Colon (tissue), 2 donors: ENCODE results near the gene CCM2.
"Not testable (repeated sequence)": the region's sequence is repeated elsewhere in the genome, so short reads cannot be mapped to it uniquely, and the experiment has no call there.

Experiments used
- FAIRE-seq: peaks from 2 replicates; lab custom pipeline; 2012; peaks lifted over from hg19 to GRCh38; lab: Jason Lieb, UNC
- donor health status: control.
- donor health status: control.

CCM2 gene

DNA sequence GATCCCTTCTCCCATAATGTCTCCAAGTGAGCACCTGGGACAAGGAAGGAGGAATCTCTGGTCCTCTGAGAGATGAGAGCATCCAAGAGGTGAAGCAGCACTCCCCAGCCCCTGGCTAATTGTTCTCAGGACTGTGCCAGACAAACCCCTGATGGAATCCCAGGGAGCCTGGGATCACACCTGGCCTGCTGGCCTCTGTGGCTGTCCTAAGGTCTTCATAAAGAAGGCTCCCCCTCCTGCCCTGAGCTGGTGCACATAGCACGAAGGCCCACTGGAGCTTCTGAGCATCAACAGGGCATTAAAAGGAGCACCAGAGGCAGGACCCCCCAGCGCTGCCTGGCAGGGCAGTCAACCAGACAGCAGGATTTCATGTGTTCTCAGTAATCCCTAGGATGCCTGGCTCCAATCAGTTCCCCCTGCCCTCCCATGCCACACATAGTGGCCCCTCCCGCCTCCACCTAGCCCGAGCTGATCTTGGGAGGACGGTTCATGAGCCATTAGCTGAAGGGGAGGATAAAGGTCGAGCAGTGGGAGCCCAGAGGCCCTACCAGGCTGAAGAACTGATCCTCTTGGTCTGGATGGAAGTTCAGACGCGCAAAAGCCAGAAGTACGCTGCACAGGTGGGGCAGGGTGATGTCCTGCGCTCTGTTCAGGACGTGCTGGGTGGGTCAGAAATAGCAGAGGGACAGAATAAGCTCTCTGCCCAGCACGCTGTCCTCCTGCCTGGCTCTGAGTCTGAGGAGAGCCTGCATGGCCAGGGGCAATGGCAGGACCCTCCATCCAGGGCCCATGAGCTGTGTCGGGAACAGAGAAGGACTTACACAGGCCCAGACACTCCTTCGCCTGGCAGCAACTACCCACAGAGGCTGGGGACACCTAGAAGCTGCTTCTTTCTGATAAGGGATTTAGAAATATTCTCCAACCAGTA is 103.0 kb downstream of the CCM2 start:
- no peak for FAIRE-seq

DNA sequence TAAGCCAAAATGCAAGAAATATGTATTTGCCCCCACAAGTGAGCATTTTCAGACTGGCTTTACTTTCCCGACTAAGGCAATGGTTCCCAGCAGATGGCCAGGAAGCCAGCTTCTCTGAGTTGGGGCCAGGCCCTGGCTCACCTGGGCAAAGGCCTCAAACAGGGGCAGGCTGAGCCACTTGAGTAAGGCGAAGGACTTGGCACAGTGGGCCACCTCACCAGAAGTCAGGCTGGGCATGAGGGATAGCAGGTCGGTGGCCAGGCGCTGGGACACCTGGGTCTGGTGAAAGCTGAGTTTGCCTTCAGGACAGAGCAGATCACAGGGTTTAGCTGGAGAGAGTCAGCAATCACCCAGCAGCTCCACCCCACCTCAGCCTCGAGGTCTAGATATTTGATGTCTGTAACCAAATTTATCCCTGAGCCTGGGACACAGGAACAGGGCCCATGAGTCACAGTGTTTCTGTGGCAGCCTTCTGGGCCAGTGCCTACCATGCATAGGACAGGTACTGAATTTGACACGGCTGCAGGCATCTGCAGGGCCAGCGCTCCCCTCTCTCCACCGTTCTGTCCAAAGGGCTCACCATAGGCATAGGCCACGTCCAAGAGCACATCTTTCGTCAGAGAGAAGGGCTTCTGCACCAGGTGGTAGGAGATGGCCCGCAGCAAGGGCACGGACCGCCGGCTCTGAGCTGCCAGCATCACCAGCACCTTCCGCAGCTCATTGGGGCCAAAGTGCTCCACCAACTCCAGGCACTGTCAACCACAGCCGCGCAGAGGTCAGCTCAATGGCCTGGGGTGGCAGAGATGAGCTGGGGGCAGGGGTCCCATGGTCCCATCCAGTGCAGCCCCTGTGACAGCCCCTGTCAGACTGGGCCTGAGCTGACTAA is 104.2 kb downstream of the CCM2 start:
- FAIRE-seq: no peak

GRCh38 chr7:45104844-45105587 is 105.0 kb downstream of the CCM2 start:
- no peak for FAIRE-seq

GRCh38 chr7:45105588-45106188 is 105.7 kb downstream of the CCM2 start:
- FAIRE-seq: no peak

DNA sequence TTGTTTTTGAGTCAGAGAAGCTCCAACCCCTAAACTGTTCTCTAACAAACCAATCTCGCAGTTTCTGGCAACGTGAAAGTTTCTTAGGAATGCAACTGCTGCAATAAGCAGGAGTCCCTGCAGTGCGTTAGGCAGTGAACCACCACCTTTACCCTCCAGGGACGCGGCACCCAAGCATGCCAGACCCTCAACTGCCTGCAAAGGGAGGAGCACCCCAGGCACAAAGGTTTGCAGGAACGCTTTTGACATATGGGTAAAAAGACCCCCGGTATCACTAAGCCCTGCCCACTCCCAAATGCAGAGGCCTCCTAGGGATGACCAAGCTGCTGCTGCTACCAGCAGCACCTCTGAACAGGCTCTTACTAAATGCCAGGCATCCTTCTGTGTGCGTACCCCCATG is 106.8 kb downstream of the CCM2 start:
- FAIRE-seq: no peak

GRCh38 chr7:45107356-45107755 is 107.4 kb downstream of the CCM2 start:
- FAIRE-seq: no peak

GRCh38 chr7:45108863-45109262 is 108.9 kb downstream of the CCM2 start:
- FAIRE-seq: no peak

- FAIRE-seq: no peak
These were observed 111.6 kb downstream of the CCM2 start, which contains the start of gene TBRG4 for GRCh38 chr7:45111298-45112223. TSS of gene TBRG4 (minus strand) at chr7:45111697. CDS start at chr7:45109237, 2,460 bp downstream.

DNA sequence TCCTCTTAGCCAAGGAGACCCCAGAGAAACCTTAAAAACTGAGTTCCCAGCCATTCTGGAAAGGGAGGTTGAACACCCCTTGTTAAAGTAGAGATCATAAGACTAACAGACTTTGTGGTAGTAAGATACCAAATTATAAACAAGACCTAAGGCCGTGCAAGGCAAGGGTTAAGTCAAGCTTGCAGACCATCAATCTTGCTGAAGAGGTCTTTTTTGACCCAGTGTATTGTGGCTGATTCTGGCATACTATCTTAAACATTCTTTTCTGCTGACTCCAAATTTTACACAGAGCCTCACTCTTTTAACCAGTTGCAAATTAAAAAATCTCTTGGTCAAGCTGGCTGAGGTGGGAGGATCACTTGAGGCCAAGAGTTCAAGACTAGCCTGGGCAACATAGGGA is 112.6 kb downstream of the CCM2 start:
- no peak for FAIRE-seq

DNA sequence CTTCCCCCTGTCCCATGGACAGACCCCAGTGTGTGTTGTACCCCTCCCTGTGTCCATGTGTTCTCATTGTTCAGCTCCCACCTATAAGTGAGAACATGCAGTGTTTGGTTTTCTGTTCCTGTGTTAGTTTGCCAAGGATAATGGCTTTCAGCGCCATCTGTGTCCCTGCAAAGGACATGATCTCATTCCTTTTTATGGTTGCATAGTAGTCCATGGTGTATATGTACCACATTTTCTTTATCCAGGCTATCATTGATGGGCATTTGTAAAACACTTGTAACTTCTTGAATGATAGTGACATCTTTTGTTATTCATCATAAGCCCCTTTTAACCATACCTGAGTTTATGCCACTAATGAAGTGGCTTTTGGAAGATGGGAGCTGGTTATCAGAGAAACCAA is 114.3 kb downstream of the CCM2 start:
- not testable (repeated sequence) for FAIRE-seq

- FAIRE-seq: no peak
These were observed 114.9 kb downstream of the CCM2 start for GRCh38 chr7:45114926-45115325.

- no peak for FAIRE-seq
These were observed 116.0 kb downstream of the CCM2 start for GRCh38 chr7:45116048-45116447.

- no peak for FAIRE-seq
These were observed 117.6 kb downstream of the CCM2 start for GRCh38 chr7:45117582-45117981.

GRCh38 chr7:45118292-45118691 is 118.3 kb downstream of the CCM2 start:
- FAIRE-seq: no peak

GRCh38 chr7:45118889-45119331 is 118.9 kb downstream of the CCM2 start:
- no peak for FAIRE-seq

DNA sequence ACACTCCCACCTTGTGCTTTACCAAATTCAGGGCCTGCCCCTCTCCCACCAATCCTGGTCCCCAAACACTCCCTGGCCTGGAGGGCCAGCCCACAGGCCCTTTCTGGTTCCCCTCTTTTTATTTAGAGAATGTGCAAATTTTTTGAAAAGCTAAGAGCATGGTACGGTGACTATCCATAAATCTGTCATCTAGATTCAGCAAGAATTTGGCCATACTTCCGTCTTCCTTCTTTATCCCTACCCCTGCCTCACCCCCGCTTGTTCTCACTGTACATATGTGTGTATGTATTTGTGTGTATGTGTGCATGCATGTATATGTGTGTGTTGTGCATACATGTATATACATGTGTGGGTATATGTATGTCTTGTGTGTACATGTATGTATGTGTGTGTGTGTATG is 119.5 kb downstream of the CCM2 start:
- FAIRE-seq: no peak

- no peak for FAIRE-seq
These were observed 123.2 kb downstream of the CCM2 start for GRCh38 chr7:45122975-45123860.

DNA sequence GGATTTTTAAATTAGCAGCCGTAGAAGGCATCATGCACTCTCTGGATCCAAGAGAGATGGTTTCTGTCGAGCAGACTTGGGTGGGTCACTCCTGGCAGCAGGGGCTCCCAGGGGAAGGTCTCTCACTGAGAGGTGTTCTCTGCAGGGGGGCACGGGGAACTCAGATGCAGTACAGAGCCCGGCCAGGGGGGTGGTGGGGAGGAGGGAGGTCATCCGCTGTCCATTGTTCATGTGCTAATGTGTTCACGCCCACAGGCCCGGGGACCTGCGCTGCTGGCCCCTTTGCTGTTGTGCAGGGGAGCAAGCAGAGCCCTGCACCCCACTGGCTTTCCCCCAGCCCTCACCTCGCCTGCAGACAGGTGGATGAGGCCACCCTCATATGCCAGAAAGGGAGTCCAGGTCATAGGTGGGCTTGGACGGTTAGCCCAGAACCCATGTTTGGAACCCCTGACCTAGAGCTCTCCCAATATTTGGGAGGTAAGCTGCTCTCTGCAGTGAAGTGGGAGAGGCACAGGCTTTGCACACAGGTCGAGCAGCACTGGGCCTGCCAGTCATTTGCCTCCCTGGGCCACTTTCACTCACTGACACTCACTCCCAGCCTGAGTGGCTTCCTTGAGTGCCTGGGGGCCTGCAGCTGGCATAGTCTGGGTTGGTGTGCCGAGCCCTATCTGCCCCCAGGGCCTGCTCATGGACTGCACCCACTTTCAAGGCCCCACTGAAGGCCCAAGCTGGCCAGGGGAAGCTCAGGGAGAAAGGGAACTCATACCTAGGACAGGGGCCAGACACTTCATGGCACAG is 124.1 kb downstream of the CCM2 start:
- FAIRE-seq: no peak
